SK-N-SH treated with all-trans-retinoic acid at 6 μM for 48 hours (cell line): ENCODE measurements around the gene SECISBP2.

Source experiments
- ATAC-seq: fragments of 200-7000 bp; cut with Tn5 transposase; 3 replicates; pipeline ENCODE4 v1.9.1; 2020; ENCODE audit warnings: mild to moderate bottlenecking, moderate library complexity
- BACH2 ChIP-seq: fragments of 250-450 bp; sonication (Bioruptor Pico); IDR thresholded peaks from 2 replicates; pipeline ENCODE4 v1.9.0; 2021; ENCODE audit warnings: mild to moderate bottlenecking, borderline replicate concordance
- CREB5 ChIP-seq: fragments of 250-450 bp; sonication (Bioruptor Pico); IDR thresholded peaks from 2 replicates; pipeline ENCODE4 v1.5.1; 2020; ENCODE audit warnings: low read depth, mild to moderate bottlenecking, moderate library complexity
- CSDC2 ChIP-seq: fragments of 250-450 bp; sonication (Bioruptor Pico); IDR thresholded peaks from 2 replicates; pipeline ENCODE4 v1.5.0; 2020; ENCODE audit warnings: mild to moderate bottlenecking, moderate library complexity
- CSRNP3 ChIP-seq: fragments of 250-450 bp; sonication (Bioruptor Pico); IDR thresholded peaks from 2 replicates; pipeline ENCODE4 v1.5.1; 2021; ENCODE audit warnings: mild to moderate bottlenecking, moderate library complexity
- ESRRG ChIP-seq: fragments of 250-450 bp; sonication (Bioruptor Pico); IDR thresholded peaks from 2 replicates; pipeline ENCODE4 v1.6.1; 2021; ENCODE audit warnings: mild to moderate bottlenecking
- GLIS3 ChIP-seq: fragments of 250-450 bp; sonication (Bioruptor Pico); IDR thresholded peaks from 2 replicates; pipeline ENCODE4 v1.5.0; 2020; ENCODE audit warnings: mild to moderate bottlenecking, moderate library complexity
- ISL1 ChIP-seq: fragments of 250-450 bp; sonication (Bioruptor Pico); IDR thresholded peaks from 2 replicates; pipeline ENCODE4 v2.1.2; 2022; ENCODE audit warnings: mild to moderate bottlenecking, moderate library complexity
- OSR1 ChIP-seq: fragments of 250-450 bp; sonication (Bioruptor Pico); IDR thresholded peaks from 2 replicates; pipeline ENCODE4 v1.8.0; 2022; ENCODE audit warnings: moderate library complexity, mild to moderate bottlenecking, inconsistent platforms
- PATZ1 ChIP-seq: fragments of 250-450 bp; sonication (Bioruptor Pico); IDR thresholded peaks from 2 replicates; pipeline ENCODE4 v1.8.0; 2020; ENCODE audit warnings: mild to moderate bottlenecking, moderate library complexity, borderline replicate concordance
- POU6F1 ChIP-seq: fragments of 250-450 bp; sonication (Bioruptor Pico); IDR thresholded peaks from 2 replicates; pipeline ENCODE4 v1.8.0; 2021; ENCODE audit warnings: low read depth, mild to moderate bottlenecking, moderate library complexity, borderline replicate concordance
- PPARA ChIP-seq: fragments of 250-450 bp; sonication (Bioruptor Pico); IDR thresholded peaks from 2 replicates; pipeline ENCODE4 v1.5.0; 2020; ENCODE audit warnings: mild to moderate bottlenecking, borderline replicate concordance
- RARB ChIP-seq: fragments of 250-450 bp; sonication (Bioruptor Pico); IDR thresholded peaks from 2 replicates; pipeline ENCODE4 v1.8.0; 2021; ENCODE audit warnings: mild to moderate bottlenecking, moderate library complexity
- SNAI2 ChIP-seq: fragments of 250-450 bp; sonication (Bioruptor Pico); IDR thresholded peaks from 2 replicates; pipeline ENCODE4 v1.5.0; 2020; ENCODE audit warnings: mild to moderate bottlenecking, moderate library complexity
- TCF4 ChIP-seq: fragments of 250-450 bp; sonication (Bioruptor Pico); IDR thresholded peaks from 2 replicates; pipeline ENCODE4 v1.8.0; 2021; ENCODE audit warnings: mild to moderate bottlenecking, moderate library complexity, borderline replicate concordance
- TOX ChIP-seq: fragments of 250-450 bp; sonication (Bioruptor Pico); IDR thresholded peaks from 2 replicates; pipeline ENCODE4 v1.8.0; 2021; ENCODE audit warnings: mild to moderate bottlenecking, moderate library complexity, borderline replicate concordance
- TSHZ2 ChIP-seq: fragments of 250-450 bp; sonication (Bioruptor Pico); IDR thresholded peaks from 2 replicates; pipeline ENCODE4 v1.5.0; 2020; ENCODE audit warnings: mild to moderate bottlenecking, moderate library complexity
- ZC3H10 ChIP-seq: fragments of 250-450 bp; sonication (Bioruptor Pico); IDR thresholded peaks from 2 replicates; pipeline ENCODE4 v1.5.1; 2021; ENCODE audit warnings: mild to moderate bottlenecking, moderate library complexity
- ZFP3 ChIP-seq: fragments of 250-450 bp; sonication (Bioruptor Pico); IDR thresholded peaks from 2 replicates; pipeline ENCODE4 v1.5.0; 2020; ENCODE audit warnings: mild to moderate bottlenecking, moderate library complexity
- ZFP30 ChIP-seq: fragments of 450-650 bp; formaldehyde crosslinking; IDR thresholded peaks from 2 replicates; pipeline ENCODE4 v1.5.0; 2022; ENCODE audit warnings: mild to moderate bottlenecking, moderate library complexity
- ZNF565 ChIP-seq: fragments of 450-650 bp; formaldehyde crosslinking; conservative IDR thresholded peaks from 2 replicates; pipeline ENCODE4 v1.5.0; 2020; ENCODE audit warnings: low read depth, mild to moderate bottlenecking, moderate library complexity
- ZNF70 ChIP-seq: fragments of 450-650 bp; formaldehyde crosslinking; IDR thresholded peaks from 2 replicates; pipeline ENCODE4 v1.5.0; 2020; ENCODE audit warnings: mild to moderate bottlenecking, moderate library complexity
- ZNF8 ChIP-seq: fragments of 450-650 bp; formaldehyde crosslinking; IDR thresholded peaks from 2 replicates; pipeline ENCODE4 v1.5.0; 2020; ENCODE audit warnings: mild to moderate bottlenecking, moderate library complexity

The SECISBP2 gene

GRCh38 chr9:89394412-89394811 is 76.1 kb downstream of the SECISBP2 start:
- no peak for ATAC-seq
- no peak for TF ChIP-seq OSR1
- no peak for TF ChIP-seq CSRNP3
- no peak for TF ChIP-seq PATZ1 (CRISPR knock-in tag)
- no peak for TF ChIP-seq BACH2 (CRISPR knock-in tag)
- TF ChIP-seq ZNF8 (CRISPR knock-in tag) = no peak
- TF ChIP-seq POU6F1 (CRISPR knock-in tag) = no peak
- TF ChIP-seq ZFP3 = no peak
- no peak for TF ChIP-seq GLIS3 (CRISPR knock-in tag)
- TF ChIP-seq TOX (CRISPR knock-in tag) = no peak
- TF ChIP-seq ZNF70 (CRISPR knock-in tag) = no peak
- no peak for TF ChIP-seq ZNF565
- TF ChIP-seq SNAI2 = no peak
- no peak for TF ChIP-seq CREB5 (CRISPR knock-in tag)
- no peak for TF ChIP-seq ZC3H10
- no peak for TF ChIP-seq TSHZ2
- no peak for TF ChIP-seq ISL1 (CRISPR knock-in tag)
- TF ChIP-seq, all 23 proteins: peak for 0

- TF ChIP-seq ZFP30 (CRISPR knock-in tag) (no peak), CSDC2 (CRISPR knock-in tag) (no peak), ZNF8 (CRISPR knock-in tag) (no peak), ZC3H10 (no peak), ZFP3 (no peak)
- TF ChIP-seq, all 23 proteins: peak for 0
Observed at GRCh38 chr9:89395931-89396710, 77.8 kb downstream of the SECISBP2 start.

GRCh38 chr9:89397471-89397870 is 79.2 kb downstream of the SECISBP2 start:
- no peak for ATAC-seq
- TF ChIP-seq ISL1 (CRISPR knock-in tag) = no peak
- no peak for TF ChIP-seq GLIS3 (CRISPR knock-in tag)
- TF ChIP-seq ESRRG (CRISPR knock-in tag) = no peak
- TF ChIP-seq ZFP30 (CRISPR knock-in tag) = no peak
- no peak for TF ChIP-seq CSDC2 (CRISPR knock-in tag)
- TF ChIP-seq PPARA = no peak
- no peak for TF ChIP-seq TCF4 (CRISPR knock-in tag)
- TF ChIP-seq TOX (CRISPR knock-in tag) = no peak
- TF ChIP-seq OSR1 = no peak
- no peak for TF ChIP-seq CREB5 (CRISPR knock-in tag)
- TF ChIP-seq RARB (CRISPR knock-in tag) = no peak
- no peak for TF ChIP-seq TSHZ2
- TF ChIP-seq CSRNP3 = no peak
- no peak for TF ChIP-seq ZNF565
- TF ChIP-seq, all 23 proteins: peak for 0

More at GRCh38 chr9:89395931-89396710, 77.8 kb downstream of the SECISBP2 start:
- ATAC-seq = peak; percentile 33; the same call in 1 of the 3 replicates
